ENCODE results near the gene ORM2. TPM values are rescaled to one million over a fixed set of nuclear protein-coding genes. Genes with fewer than 3 reads are reported as not detected.
"Not testable (repeated sequence)": the region's sequence is repeated elsewhere in the genome, so short reads cannot be mapped to it uniquely, and the experiment has no call there.

Gene ORM2
- total and polyA plus RNA-seq, 2 experiments from 2014 or later: 0.76 TPM

GRCh38 chr9:114321759-114322158 is 7.9 kb upstream of the ORM2 start (continued):
- TF ChIP-seq REST (IDR thresholded peaks at IDR 0.05; ENCODE audit: unreplicated experiment) (no peak), JUNB (IDR thresholded peaks at IDR 0.05; ENCODE audit: unreplicated experiment) (no peak), ETS1 (IDR thresholded peaks at IDR 0.05) (no peak), CREB1 (CRISPR knock-in tag; IDR thresholded peaks at IDR 0.05; ENCODE audit: low read depth) (no peak)

DNA sequence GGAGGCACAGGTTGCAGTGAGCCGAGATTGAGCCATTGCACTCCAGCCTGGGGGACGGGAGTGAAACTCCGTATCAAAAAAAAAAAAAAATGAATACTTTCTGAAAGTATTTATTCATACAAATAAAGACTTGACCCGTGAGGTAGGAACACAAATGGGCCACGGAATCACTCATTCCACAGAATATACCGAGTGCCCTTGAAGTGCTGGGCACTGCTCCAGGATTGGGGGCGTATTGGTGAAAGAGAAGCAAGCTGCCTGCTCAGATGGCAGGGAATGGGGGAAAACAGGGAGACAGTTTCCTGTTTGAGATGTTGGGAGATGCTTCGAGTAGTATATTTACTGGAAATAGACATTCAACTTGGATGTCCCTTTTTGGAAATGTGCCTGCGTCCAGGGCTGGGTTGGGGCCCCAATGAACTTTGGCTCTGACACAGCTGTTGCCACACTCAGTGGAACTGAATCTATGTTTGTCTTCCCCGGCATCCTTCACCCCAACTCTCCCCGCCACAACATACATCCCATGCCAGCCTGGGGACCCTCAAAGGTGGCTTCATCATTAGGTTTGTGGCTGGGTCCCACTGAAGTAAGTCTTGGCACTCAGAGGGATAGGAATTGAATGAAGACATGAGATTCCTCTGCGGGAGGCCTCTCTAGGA is 7.4 kb upstream of the ORM2 start:
- H3K4me2 ChIP-seq; H3K4me3 Mint-ChIP-seq; DNase-seq (ENCODE audit: low spot score); H3K4me3 ChIP-seq; H3K9me3 Mint-ChIP-seq; H3K4me1 ChIP-seq (ENCODE audit: insufficient read depth); H3K36me3 Mint-ChIP-seq (ENCODE audit: low read depth); ATAC-seq; H4K20me1 ChIP-seq (replicated peaks; ENCODE audit: insufficient read depth); H3K27ac ChIP-seq (ENCODE audit: low read depth); H3K36me3 ChIP-seq (ENCODE audit: insufficient read depth); H3K4me1 Mint-ChIP-seq; H3K27me3 ChIP-seq (ENCODE audit: insufficient read depth); H3K79me2 ChIP-seq (replicated peaks; ENCODE audit: insufficient read depth); H3K27ac Mint-ChIP-seq; H2AFZ ChIP-seq; H3K27me3 Mint-ChIP-seq (ENCODE audit: insufficient read depth, low read depth, poor library complexity); H3F3A ChIP-seq (replicated peaks; ENCODE audit: low read depth); H3K9me2 ChIP-seq (ENCODE audit: insufficient read depth): not testable (repeated sequence)

GRCh38 chr9:114322831-114323531 is 6.7 kb upstream of the ORM2 start, which contains the start of gene ORM1:
Gene ORM1 (plus strand): TSS chr9:114323098. CDS start chr9:114323134, 36 bp downstream.
- not testable (repeated sequence) for H4K20me1 ChIP-seq (replicated peaks; ENCODE audit: insufficient read depth); H3K9me2 ChIP-seq (ENCODE audit: insufficient read depth); H3K9me3 Mint-ChIP-seq; H3K27me3 Mint-ChIP-seq (ENCODE audit: insufficient read depth, low read depth, poor library complexity); H3K4me1 ChIP-seq (ENCODE audit: insufficient read depth); H3K4me3 Mint-ChIP-seq; H3K27ac Mint-ChIP-seq; H3K36me3 ChIP-seq (ENCODE audit: insufficient read depth); H3K4me1 Mint-ChIP-seq; DNase-seq (ENCODE audit: low spot score); ATAC-seq; H3K79me2 ChIP-seq (replicated peaks; ENCODE audit: insufficient read depth); H2AFZ ChIP-seq; H3K27ac ChIP-seq (ENCODE audit: low read depth); H3K4me3 ChIP-seq; H3K36me3 Mint-ChIP-seq (ENCODE audit: low read depth); H3F3A ChIP-seq (replicated peaks; ENCODE audit: low read depth); H3K27me3 ChIP-seq (ENCODE audit: insufficient read depth); H3K4me2 ChIP-seq

DNA sequence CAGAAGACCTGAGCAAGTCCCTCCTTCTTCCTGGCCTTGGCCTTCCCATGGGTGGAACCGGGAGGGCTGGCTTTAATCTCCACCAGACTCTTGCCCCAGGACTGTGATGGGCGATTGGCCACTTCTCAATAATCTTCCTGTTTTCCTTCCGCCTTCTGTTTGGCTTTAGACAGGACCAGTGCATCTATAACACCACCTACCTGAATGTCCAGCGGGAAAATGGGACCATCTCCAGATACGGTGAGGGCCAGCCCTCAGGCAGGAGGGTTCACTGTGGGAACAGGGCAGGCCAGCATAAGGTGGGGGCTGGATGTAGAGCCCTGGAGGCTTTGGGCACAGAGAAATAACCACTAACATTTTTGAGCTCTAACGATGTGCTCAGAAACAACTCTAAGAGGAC is 5.8 kb upstream of the ORM2 start:
- H3K4me1 Mint-ChIP-seq; H3K4me3 Mint-ChIP-seq; DNase-seq (ENCODE audit: low spot score); H3K9me2 ChIP-seq (ENCODE audit: insufficient read depth); H3K4me2 ChIP-seq; H4K20me1 ChIP-seq (replicated peaks; ENCODE audit: insufficient read depth); H3K27me3 ChIP-seq (ENCODE audit: insufficient read depth); H2AFZ ChIP-seq; H3K27ac ChIP-seq (ENCODE audit: low read depth); H3K36me3 Mint-ChIP-seq (ENCODE audit: low read depth); H3K79me2 ChIP-seq (replicated peaks; ENCODE audit: insufficient read depth); ATAC-seq; H3K27ac Mint-ChIP-seq; H3F3A ChIP-seq (replicated peaks; ENCODE audit: low read depth); H3K36me3 ChIP-seq (ENCODE audit: insufficient read depth); H3K4me3 ChIP-seq; H3K4me1 ChIP-seq (ENCODE audit: insufficient read depth); H3K9me3 Mint-ChIP-seq; H3K27me3 Mint-ChIP-seq (ENCODE audit: insufficient read depth, low read depth, poor library complexity): not testable (repeated sequence)
